ENCODE measurements around the gene NGB. TPM values are rescaled to one million over a fixed set of nuclear protein-coding genes. Genes with fewer than 3 reads are reported as not detected.

The NGB gene
- total and polyA plus RNA-seq, 2 donors (not counting 3 experiments of a cell fraction or from before 2014, with no cell fraction given): not detected

- H3K4me2 ChIP-seq (ENCODE audit: insufficient read depth, low read length): no peak overlapping the region
- H3K4me1 ChIP-seq (ENCODE audit: control insufficient read depth, extremely low read depth, insufficient read depth, low read length): no peaks in the 10 kb centered on the region
- no peaks in the 10 kb centered on the region for H3K36me3 ChIP-seq (ENCODE audit: control insufficient read depth in 2 of 2, extremely low read depth in 1 of 2, insufficient read depth in 2 of 2, low read length in 2 of 2)
- no peaks in the 10 kb centered on the region for H3K9me3 ChIP-seq (replicated peaks; ENCODE audit: control insufficient read depth, insufficient read depth, low read length)
- ChIA-PET POLR2A (no interaction called here), CTCF (no interaction called here)
- H3K9me1 ChIP-seq (replicated peaks; ENCODE audit: control insufficient read depth, extremely low read depth, insufficient read depth, low read length): no peaks in the 10 kb centered on the region
- no peaks in the 10 kb centered on the region for H4K20me1 ChIP-seq (replicated peaks; ENCODE audit: control insufficient read depth, extremely low read depth, insufficient read depth, low read length)
- H2AFZ ChIP-seq (ENCODE audit: low read depth, low read length): no peak overlapping the region
- H3K27me3 ChIP-seq (ENCODE audit: control insufficient read depth in 2 of 2, insufficient read depth in 2 of 2, low read length in 2 of 2): peaks cover 0 to 2% of the 10 kb centered on the region in 2 experiments
- H3K9ac ChIP-seq (replicated peaks; ENCODE audit: extremely low read depth, insufficient read depth, low read length): no peak overlapping the region
- H3K27ac ChIP-seq (ENCODE audit: insufficient read depth, low read depth, low read length): no peak overlapping the region
- dilution Hi-C loops (cut with MboI; ENCODE audit: extremely low pct_ligation_motif_present, low sequenced_read_pairs): no loop called here
- H3K4me3 ChIP-seq (replicated peaks in 1 of 3; ENCODE audit: insufficient read depth in 1 of 3, low read depth in 1 of 3, low read length in 3 of 3): no peak overlapping the region
- intact Hi-C loops (cut with micrococcal nuclease): no loop called here
- H3K79me2 ChIP-seq (ENCODE audit: control insufficient read depth, insufficient read depth, low read length): no peaks in the 10 kb centered on the region
- TF ChIP-seq FOS (IDR thresholded peaks at IDR 0.05; ENCODE audit: borderline replicate concordance, insufficient read depth, low read length) (no peak), EZH2 (IDR thresholded peaks at IDR 0.05; ENCODE audit: borderline replicate concordance, low read depth, low read length, severe bottlenecking) (no peak), MYC (IDR thresholded peaks at IDR 0.05; ENCODE audit: low read depth, low read length) (no peak), POLR2AphosphoS5 (IDR thresholded peaks at IDR 0.05; ENCODE audit: insufficient read depth, low read depth, low read length) (no peak), JUN (IDR thresholded peaks at IDR 0.05; ENCODE audit: borderline replicate concordance, insufficient read depth, insufficient read length, low read depth) (no peak), POLR2A (IDR thresholded peaks at IDR 0.05; ENCODE audit: low read depth, low read length) (no peak), CTCF (IDR thresholded peaks at IDR 0.05; ENCODE audit: extremely low read depth in 1 of 2, insufficient read depth in 1 of 2, low read depth in 1 of 2, low read length in 2 of 2) (no peak), GATA2 (IDR thresholded peaks at IDR 0.05; ENCODE audit: insufficient read depth, insufficient read length, low read depth, low read length) (no peak), MAX (IDR thresholded peaks at IDR 0.05; ENCODE audit: insufficient read depth, insufficient read length) (no peak)
- DNase-seq (ENCODE audit: low read depth, low spot score) (no peak), FAIRE-seq (no peak)
- no TSS peak for BruUV-seq (replicated peaks)
Observed at GRCh38 chr14:77219591-77219990, 51.4 kb downstream of the NGB start.
